Measurements from ENCODE around the gene COL27A1. TPM values are rescaled to one million over a fixed set of nuclear protein-coding genes. Genes with fewer than 3 reads are reported as not detected.
A peak's percentile ranks its signal among the peaks of the same experiment; 100 is the strongest.
"Not testable (repeated sequence)": the region's sequence is repeated elsewhere in the genome, so short reads cannot be mapped to it uniquely, and the experiment has no call there.

COL27A1 gene
- total RNA-seq, 1 donor from 2014 or later: 61.4 TPM

DNA sequence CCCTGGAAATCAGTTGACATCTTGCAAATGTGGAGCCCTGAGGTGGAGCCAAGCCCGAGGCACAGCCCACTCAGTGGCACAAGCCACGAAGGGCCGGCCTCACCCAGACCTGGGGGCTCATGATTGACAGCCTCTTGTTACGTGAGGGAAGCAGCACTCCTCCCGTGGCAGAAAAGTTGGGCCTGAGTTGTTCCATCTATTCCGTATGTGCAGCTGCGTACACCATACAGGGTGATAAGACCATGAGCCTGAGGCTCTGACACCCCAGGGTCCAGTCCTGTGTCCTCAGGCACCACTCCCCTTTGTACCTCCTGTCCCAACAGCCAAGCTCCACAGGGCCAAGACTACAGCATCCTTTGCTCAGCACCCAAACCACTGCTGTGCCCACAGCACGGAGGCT is 172.4 kb downstream of the COL27A1 start:
- H3K4me3 Mint-ChIP-seq (ENCODE audit: unreplicated experiment): no peak overlapping the region
- DNase-seq (ENCODE audit: low spot score): no peak
- TF ChIP-seq, protein P1, sequence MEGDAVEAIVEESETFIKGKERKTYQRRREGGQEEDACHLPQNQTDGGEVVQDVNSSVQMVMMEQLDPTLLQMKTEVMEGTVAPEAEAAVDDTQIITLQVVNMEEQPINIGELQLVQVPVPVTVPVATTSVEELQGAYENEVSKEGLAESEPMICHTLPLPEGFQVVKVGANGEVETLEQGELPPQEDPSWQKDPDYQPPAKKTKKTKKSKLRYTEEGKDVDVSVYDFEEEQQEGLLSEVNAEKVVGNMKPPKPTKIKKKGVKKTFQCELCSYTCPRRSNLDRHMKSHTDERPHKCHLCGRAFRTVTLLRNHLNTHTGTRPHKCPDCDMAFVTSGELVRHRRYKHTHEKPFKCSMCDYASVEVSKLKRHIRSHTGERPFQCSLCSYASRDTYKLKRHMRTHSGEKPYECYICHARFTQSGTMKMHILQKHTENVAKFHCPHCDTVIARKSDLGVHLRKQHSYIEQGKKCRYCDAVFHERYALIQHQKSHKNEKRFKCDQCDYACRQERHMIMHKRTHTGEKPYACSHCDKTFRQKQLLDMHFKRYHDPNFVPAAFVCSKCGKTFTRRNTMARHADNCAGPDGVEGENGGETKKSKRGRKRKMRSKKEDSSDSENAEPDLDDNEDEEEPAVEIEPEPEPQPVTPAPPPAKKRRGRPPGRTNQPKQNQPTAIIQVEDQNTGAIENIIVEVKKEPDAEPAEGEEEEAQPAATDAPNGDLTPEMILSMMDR (IDR thresholded peaks at IDR 0.05; ENCODE audit: unreplicated experiment): no peak
- no peaks in the 10 kb centered on the region for H3K9me3 Mint-ChIP-seq (ENCODE audit: unreplicated experiment)
- no peaks in the 10 kb centered on the region for H3K36me3 Mint-ChIP-seq (ENCODE audit: low read depth, unreplicated experiment)
- no peaks in the 10 kb centered on the region for H3K4me1 Mint-ChIP-seq (ENCODE audit: unreplicated experiment)
- no peak overlapping the region for H3K27ac Mint-ChIP-seq (ENCODE audit: unreplicated experiment)
- H3K27me3 Mint-ChIP-seq (ENCODE audit: unreplicated experiment): peaks cover 3% of the 10 kb centered on the region

DNA sequence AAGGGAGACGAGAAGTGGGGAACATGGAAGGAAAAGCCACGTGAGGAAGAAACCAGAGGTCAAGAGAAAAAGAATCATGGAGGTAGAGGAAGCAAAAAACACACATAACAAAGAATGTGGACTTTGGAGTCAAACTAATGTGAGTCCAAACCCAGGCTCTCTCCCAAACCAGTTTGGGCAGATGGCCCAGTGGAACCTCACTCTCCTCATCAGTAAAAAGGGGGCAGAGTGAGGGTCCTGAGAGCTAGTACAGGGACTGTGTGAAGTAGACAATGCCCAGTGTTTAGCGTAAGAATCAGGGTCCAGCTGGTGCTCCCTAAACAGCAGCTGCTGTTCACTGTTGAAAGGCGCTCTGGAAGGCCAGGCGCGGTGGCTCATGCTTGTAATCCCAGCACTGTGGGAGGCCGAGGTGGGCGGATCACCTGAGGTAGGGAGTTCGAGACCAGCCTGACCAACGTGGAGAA is 173.1 kb downstream of the COL27A1 start:
- not testable (repeated sequence) for H3K27ac Mint-ChIP-seq (ENCODE audit: unreplicated experiment); H3K4me3 Mint-ChIP-seq (ENCODE audit: unreplicated experiment); H3K27me3 Mint-ChIP-seq (ENCODE audit: unreplicated experiment); H3K9me3 Mint-ChIP-seq (ENCODE audit: unreplicated experiment); DNase-seq (ENCODE audit: low spot score); H3K36me3 Mint-ChIP-seq (ENCODE audit: low read depth, unreplicated experiment); H3K4me1 Mint-ChIP-seq (ENCODE audit: unreplicated experiment)

DNA sequence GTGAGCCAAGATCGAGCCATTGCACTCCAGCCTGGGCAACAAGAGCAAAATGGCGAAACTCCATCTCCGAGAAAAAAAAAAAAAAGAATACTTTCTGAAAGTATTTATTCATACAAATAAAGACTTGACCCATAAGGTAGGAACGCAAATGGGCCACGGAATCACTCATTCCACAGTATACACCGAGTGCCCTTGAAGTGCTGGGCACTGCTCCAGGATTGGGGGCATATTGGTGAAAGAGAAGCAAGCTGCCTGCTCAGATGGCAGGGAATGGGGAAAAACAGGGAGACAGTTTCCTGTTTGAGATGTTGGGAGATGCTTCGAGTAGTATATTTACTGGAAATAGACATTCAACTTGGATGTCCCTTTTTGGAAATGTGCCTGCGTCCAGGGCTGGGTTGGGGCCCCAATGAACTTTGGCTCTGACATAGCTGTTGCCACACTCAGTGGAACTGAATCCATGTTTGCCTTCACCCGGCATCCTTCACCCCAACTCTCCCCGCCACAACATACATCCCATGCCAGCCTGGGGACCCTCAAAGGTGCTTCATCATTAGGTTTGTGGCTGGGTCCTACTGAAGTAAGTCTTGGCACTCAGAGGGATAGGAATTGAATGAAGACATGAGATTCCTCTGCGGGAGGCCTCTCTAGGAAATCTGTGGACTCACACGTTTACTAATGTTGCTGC is 173.7 kb downstream of the COL27A1 start:
- not testable (repeated sequence) for H3K4me1 Mint-ChIP-seq (ENCODE audit: unreplicated experiment); DNase-seq (ENCODE audit: low spot score); H3K4me3 Mint-ChIP-seq (ENCODE audit: unreplicated experiment); H3K36me3 Mint-ChIP-seq (ENCODE audit: low read depth, unreplicated experiment); H3K27me3 Mint-ChIP-seq (ENCODE audit: unreplicated experiment); H3K9me3 Mint-ChIP-seq (ENCODE audit: unreplicated experiment); H3K27ac Mint-ChIP-seq (ENCODE audit: unreplicated experiment)

DNA sequence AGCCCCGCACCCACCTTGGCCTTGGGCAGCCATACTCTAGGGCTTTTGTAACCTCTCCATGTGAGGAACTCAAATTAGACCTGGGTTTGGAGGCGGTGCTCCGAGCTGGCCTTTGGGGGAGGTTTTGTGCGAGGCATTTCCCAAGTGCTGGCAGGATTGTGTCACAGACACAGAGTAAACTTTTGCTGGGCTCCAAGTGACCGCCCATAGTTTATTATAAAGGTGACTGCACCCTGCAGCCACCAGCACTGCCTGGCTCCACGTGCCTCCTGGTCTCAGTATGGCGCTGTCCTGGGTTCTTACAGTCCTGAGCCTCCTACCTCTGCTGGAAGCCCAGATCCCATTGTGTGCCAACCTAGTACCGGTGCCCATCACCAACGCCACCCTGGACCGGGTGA is 174.3 kb downstream of the COL27A1 start, which contains the start of gene ORM2:
ORM2 (plus strand) TSS at position 245 of the 398 bp plus-strand sequence; CDS start at position 281, 36 bp downstream.
- H3K27me3 Mint-ChIP-seq (ENCODE audit: unreplicated experiment); H3K4me1 Mint-ChIP-seq (ENCODE audit: unreplicated experiment); H3K36me3 Mint-ChIP-seq (ENCODE audit: low read depth, unreplicated experiment); H3K9me3 Mint-ChIP-seq (ENCODE audit: unreplicated experiment); H3K4me3 Mint-ChIP-seq (ENCODE audit: unreplicated experiment); DNase-seq (ENCODE audit: low spot score): not testable (repeated sequence)
- peak within 1 kb of the TSS; percentile 20 for H3K27ac Mint-ChIP-seq (ENCODE audit: unreplicated experiment)

DNA sequence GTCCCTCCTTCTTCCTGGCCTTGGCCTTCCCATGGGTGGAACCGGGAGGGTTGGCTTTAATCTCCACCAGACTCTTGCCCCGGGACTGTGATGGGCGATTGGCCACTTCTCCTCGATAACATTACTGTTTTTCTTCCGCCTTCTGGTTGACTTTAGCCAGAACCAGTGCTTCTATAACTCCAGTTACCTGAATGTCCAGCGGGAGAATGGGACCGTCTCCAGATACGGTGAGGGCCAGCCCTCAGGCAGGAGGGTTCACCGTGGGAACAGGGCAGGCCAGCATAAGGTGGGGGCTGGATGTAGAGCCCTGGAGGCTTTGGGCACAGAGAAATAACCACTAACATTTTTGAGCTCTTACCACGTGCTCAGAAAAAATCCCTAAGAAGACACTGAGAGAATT is 175.3 kb downstream of the COL27A1 start:
- no peaks in the 10 kb centered on the region for H3K4me1 Mint-ChIP-seq (ENCODE audit: unreplicated experiment)
- H3K36me3 Mint-ChIP-seq (ENCODE audit: low read depth, unreplicated experiment): peaks cover 8% of the 10 kb centered on the region
- no peaks in the 10 kb centered on the region for H3K9me3 Mint-ChIP-seq (ENCODE audit: unreplicated experiment)
- H3K27ac Mint-ChIP-seq (ENCODE audit: unreplicated experiment): peak overlapping the region; percentile 20
- no peak overlapping the region for H3K4me3 Mint-ChIP-seq (ENCODE audit: unreplicated experiment)
- no peak for DNase-seq (ENCODE audit: low spot score)
- peaks cover 3% of the 10 kb centered on the region for H3K27me3 Mint-ChIP-seq (ENCODE audit: unreplicated experiment)
- TF ChIP-seq, protein P1 (IDR thresholded peaks at IDR 0.05; ENCODE audit: unreplicated experiment): no peak

DNA sequence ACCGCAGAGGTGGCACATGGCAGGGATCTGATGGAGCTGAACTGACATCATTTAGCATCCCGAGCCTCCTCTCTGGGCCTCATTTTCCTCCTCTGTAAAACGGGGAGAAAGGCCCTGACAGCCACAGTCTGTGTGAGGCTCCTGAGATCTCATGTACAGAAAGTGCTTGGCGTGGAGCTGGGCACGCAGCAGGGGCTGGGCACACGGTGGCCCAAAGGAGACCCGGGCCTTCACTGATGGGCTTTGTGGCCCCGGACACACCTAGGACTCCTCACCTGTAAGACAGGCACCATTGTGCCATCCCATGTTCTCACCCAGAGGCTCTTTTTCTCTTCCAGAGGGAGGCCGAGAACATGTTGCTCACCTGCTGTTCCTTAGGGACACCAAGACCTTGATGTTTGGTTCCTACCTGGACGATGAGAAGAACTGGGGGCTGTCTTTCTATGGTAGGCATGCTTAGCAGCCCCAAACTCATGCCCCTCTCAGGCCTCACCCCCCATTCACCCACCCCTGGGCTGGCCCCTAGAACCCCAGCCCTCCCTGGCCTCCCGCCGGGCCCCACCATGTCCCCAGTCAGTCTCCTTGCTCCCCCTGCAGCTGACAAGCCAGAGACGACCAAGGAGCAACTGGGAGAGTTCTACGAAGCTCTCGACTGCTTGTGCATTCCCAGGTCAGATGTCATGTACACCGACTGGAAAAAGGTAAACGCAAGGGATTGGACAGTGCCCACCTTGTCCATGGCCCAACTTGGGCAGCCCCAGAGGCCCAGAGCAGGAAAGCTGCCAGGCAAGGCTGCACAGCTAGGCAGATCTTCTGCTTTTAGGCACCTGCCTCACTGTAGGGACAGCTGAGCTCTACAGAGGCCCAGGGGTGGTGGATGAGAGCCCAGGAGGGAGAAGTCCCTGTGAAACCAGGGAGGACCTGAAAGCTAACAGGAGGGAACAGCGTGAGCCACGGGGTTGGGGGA is 176.2 kb downstream of the COL27A1 start:
- H3K27ac Mint-ChIP-seq (ENCODE audit: unreplicated experiment); H3K4me1 Mint-ChIP-seq (ENCODE audit: unreplicated experiment); DNase-seq (ENCODE audit: low spot score); H3K9me3 Mint-ChIP-seq (ENCODE audit: unreplicated experiment); H3K4me3 Mint-ChIP-seq (ENCODE audit: unreplicated experiment); H3K27me3 Mint-ChIP-seq (ENCODE audit: unreplicated experiment): not testable (repeated sequence)
- H3K36me3 Mint-ChIP-seq (ENCODE audit: low read depth, unreplicated experiment): peaks cover 13% of the 10 kb centered on the region

DNA sequence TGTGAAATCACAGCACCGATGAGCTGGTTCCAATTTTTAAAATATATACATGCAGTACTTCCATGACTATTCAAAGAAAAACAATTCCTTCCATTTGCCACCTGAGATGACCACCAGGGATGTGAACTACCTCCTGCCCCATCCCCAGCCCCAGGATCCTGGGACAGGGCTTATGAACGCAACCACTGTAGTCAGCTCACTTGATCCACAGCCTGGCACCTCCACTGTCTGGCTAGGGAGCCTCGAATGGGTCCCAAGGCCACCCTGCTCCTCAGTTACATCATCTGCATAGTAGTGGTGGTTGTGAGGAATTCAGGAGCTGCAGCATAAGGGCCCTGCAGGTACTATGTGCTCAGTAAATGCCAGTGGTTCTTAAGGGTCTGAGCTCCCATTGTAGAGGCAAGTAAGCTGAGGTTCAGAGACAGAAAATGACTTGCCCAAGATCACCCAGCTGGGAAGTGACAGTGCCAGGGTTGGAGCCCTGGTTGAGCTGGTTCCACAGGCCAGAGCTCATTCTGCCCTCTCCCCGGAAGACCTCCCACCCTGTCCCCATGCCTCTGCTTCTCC is 177.2 kb downstream of the COL27A1 start:
- peaks cover 19% of the 10 kb centered on the region for H3K36me3 Mint-ChIP-seq (ENCODE audit: low read depth, unreplicated experiment)
- not testable (repeated sequence) for H3K4me1 Mint-ChIP-seq (ENCODE audit: unreplicated experiment); H3K4me3 Mint-ChIP-seq (ENCODE audit: unreplicated experiment); H3K27me3 Mint-ChIP-seq (ENCODE audit: unreplicated experiment); H3K9me3 Mint-ChIP-seq (ENCODE audit: unreplicated experiment); H3K27ac Mint-ChIP-seq (ENCODE audit: unreplicated experiment); DNase-seq (ENCODE audit: low spot score)

DNA sequence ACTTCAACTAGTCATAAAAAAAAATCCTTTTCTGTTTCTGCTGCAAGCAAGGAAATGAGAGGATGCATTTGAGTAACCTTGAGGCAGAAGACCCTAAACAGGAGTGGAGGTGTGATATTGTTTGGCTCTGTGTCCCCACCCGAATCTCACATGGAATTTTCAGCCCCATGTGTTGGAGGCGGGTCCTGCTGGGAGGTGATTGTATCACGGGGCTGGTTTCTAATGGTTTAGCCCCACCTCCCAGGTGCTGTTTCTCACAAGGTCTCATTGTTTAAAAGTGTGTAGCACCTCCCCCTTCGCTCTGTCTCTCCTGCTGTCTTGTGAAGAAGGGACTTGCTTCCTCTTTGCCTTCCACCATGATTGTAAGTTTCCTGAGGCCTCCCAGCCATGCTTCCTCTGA is 178.4 kb downstream of the COL27A1 start:
- H3K27me3 Mint-ChIP-seq (ENCODE audit: unreplicated experiment); H3K9me3 Mint-ChIP-seq (ENCODE audit: unreplicated experiment); H3K4me1 Mint-ChIP-seq (ENCODE audit: unreplicated experiment); DNase-seq (ENCODE audit: low spot score); H3K4me3 Mint-ChIP-seq (ENCODE audit: unreplicated experiment); H3K27ac Mint-ChIP-seq (ENCODE audit: unreplicated experiment): not testable (repeated sequence)
- H3K36me3 Mint-ChIP-seq (ENCODE audit: low read depth, unreplicated experiment): peaks cover 27% of the 10 kb centered on the region

Data from endothelial cell (in vitro differentiated cells).